ENCODE results near the gene CDCP2.

CDCP2 gene

GRCh38 chr1:54152696-54153095 lies at the start of gene CDCP2:
CDCP2 (minus strand) TSS chr1:54153000; CDS start chr1:54152922, 78 bp downstream.
- DNase-seq = no peak

- no peak for DNase-seq
These were observed 47.8 kb upstream of the CDCP2 start for GRCh38 chr1:54200519-54200997.

- DNase-seq = peak; percentile 95
These were observed 47.1 kb upstream of the CDCP2 start, which contains the start of the genes CYB5RL and MRPL37 for GRCh38 chr1:54199765-54200518. CYB5RL (minus strand) TSS chr1:54200030; CDS start chr1:54195616, 4,414 bp downstream. MRPL37 (plus strand) TSS chr1:54200167; CDS start chr1:54200244, 77 bp downstream.

- DNase-seq = no peak
These were observed 46.5 kb upstream of the CDCP2 start for GRCh38 chr1:54199151-54199764.

- DNase-seq = no peak
These were observed 40.7 kb upstream of the CDCP2 start for GRCh38 chr1:54193453-54193852.

GRCh38 chr1:54191525-54191924 lies 38.7 kb upstream of the CDCP2 start:
- DNase-seq = no peak

GRCh38 chr1:54190526-54190925 lies 37.7 kb upstream of the CDCP2 start:
- DNase-seq = no peak

GRCh38 chr1:54188291-54188690 lies 35.5 kb upstream of the CDCP2 start:
- no peak for DNase-seq

- DNase-seq = no peak
These were observed 33.3 kb upstream of the CDCP2 start for GRCh38 chr1:54186056-54186455.

GRCh38 chr1:54180701-54181360 lies 28.0 kb upstream of the CDCP2 start:
- no peak for DNase-seq

- no peak for DNase-seq
These were observed 25.7 kb upstream of the CDCP2 start for GRCh38 chr1:54178296-54179070.

- no peak for DNase-seq
These were observed 24.9 kb upstream of the CDCP2 start for GRCh38 chr1:54177726-54178125.

- no peak for DNase-seq
These were observed 24.0 kb upstream of the CDCP2 start for GRCh38 chr1:54176621-54177327.

- DNase-seq = no peak
These were observed 21.3 kb upstream of the CDCP2 start for GRCh38 chr1:54174106-54174505.

- DNase-seq = no peak
These were observed 20.9 kb upstream of the CDCP2 start for GRCh38 chr1:54173681-54174080.

- no peak for DNase-seq
These were observed 20.1 kb upstream of the CDCP2 start for GRCh38 chr1:54172614-54173599.

- DNase-seq = no peak
These were observed 18.8 kb upstream of the CDCP2 start for GRCh38 chr1:54171606-54172005.

- DNase-seq = no peak
These were observed 18.2 kb upstream of the CDCP2 start for GRCh38 chr1:54171016-54171415.

- DNase-seq = no peak
These were observed 16.3 kb upstream of the CDCP2 start for GRCh38 chr1:54169068-54169467.

GRCh38 chr1:54168206-54168965 lies 15.6 kb upstream of the CDCP2 start:
- no peak for DNase-seq

Data from CD4-positive, alpha-beta T cell treated with Interleukin-21 for 1 hour (primary cell).